Measurements from ENCODE around the gene KLHL42. TPM values are rescaled to one million over a fixed set of nuclear protein-coding genes. Genes with fewer than 3 reads are reported as not detected.

The KLHL42 gene
- total RNA-seq, 2 donors from 2014 or later = 30.4 to 53.0 TPM

DNA sequence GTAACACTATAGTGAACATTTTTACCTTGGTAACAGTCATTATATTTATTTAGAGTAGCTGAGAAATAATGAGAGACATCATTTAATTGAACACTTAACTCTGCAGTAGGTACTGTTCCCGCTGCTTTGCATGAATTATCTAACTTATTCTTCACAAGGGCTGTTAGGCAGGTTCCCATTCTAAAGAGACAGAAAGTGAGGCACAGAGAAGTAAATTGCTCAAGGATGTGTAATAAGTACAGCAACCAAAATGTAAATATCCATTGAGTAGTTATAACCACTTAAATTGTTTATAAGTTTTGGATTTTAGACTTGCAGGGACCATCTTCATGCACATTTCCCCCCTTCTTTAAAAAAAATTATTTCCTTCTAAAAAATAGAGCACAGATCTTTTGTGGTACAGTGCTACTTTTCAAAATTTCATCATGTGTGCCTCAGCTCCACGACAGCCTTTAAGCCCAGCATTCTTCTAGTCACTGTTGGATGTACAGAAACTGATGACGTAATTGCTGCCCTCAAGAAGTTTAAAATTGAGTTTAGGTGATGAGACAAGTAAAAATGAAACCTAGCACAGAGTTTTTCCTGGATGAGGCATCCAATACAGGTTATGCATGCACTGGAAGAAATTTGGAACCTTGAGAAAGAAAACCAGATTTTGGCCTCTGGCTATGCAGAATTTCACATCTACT lies 6.0 kb downstream of the KLHL42 start:
- no peaks in the 10 kb centered on the region for H3K9me3 ChIP-seq (ENCODE audit: control insufficient read depth, low read length)
- Mint-ChIP-seq H3K9me3 (peaks cover 3% of the 10 kb centered on the region), H3K4me3 (no peak overlapping the region), H3K27me3 (ENCODE audit: insufficient read depth) (no peaks in the 10 kb centered on the region), H3K36me3 (ENCODE audit: low read depth) (peaks cover 58% of the 10 kb centered on the region), H3K4me1 (peaks cover 19% of the 10 kb centered on the region), H3K27ac (no peak overlapping the region)
- no peak for TF ChIP-seq CTCF (conservative IDR thresholded peaks at IDR 0.05)
- no peaks in the 10 kb centered on the region for H3K27me3 ChIP-seq (ENCODE audit: control insufficient read depth, insufficient read depth, low read length, poor library complexity, severe bottlenecking)
- no peak overlapping the region for H3K9ac ChIP-seq (ENCODE audit: extremely low read depth, low read length, poor library complexity, severe bottlenecking)
- WGBS, 2 experiments (ENCODE audit: insufficient coverage in 1 of 2, insufficient read length in 1 of 2) = 95 to 100% methylated on average over 2 to 3 of the region's 3 CpGs
- peaks cover 42% of the 10 kb centered on the region for H3K36me3 ChIP-seq (ENCODE audit: control insufficient read depth, insufficient read depth, low read length)
- H3K27ac ChIP-seq (ENCODE audit: low read depth, low read length) = no peak overlapping the region
- no peak for DNase-seq
- H3K4me3 ChIP-seq (ENCODE audit: low read length) = no peak overlapping the region
- H3K4me1 ChIP-seq (ENCODE audit: control insufficient read depth, insufficient read depth, low read length) = no peaks in the 10 kb centered on the region

- Mint-ChIP-seq H3K4me3 (no peak overlapping the region), H3K27ac (no peak overlapping the region), H3K27me3 (ENCODE audit: insufficient read depth) (no peaks in the 10 kb centered on the region), H3K4me1 (peaks cover 4% of the 10 kb centered on the region), H3K36me3 (ENCODE audit: low read depth) (peaks cover 62% of the 10 kb centered on the region), H3K9me3 (peaks cover 3% of the 10 kb centered on the region)
- Histone ChIP-seq H3K4me3 (ENCODE audit: low read length) (no peak overlapping the region), H3K9ac (ENCODE audit: extremely low read depth, low read length, poor library complexity, severe bottlenecking) (no peak overlapping the region), H3K4me1 (ENCODE audit: control insufficient read depth, insufficient read depth, low read length) (no peaks in the 10 kb centered on the region), H3K27ac (ENCODE audit: low read depth, low read length) (no peak overlapping the region), H3K27me3 (ENCODE audit: control insufficient read depth, insufficient read depth, low read length, poor library complexity, severe bottlenecking) (no peaks in the 10 kb centered on the region), H3K9me3 (ENCODE audit: control insufficient read depth, low read length) (no peaks in the 10 kb centered on the region), H3K36me3 (ENCODE audit: control insufficient read depth, insufficient read depth, low read length) (peaks cover 49% of the 10 kb centered on the region)
- no peak for DNase-seq
- WGBS, 2 experiments (ENCODE audit: insufficient coverage in 1 of 2, insufficient read length in 1 of 2) = 83 to 100% methylated on average over 1 to 2 of the region's 2 CpGs
- TF ChIP-seq CTCF (conservative IDR thresholded peaks at IDR 0.05) = no peak
Measured at GRCh38 chr12:27787559-27787958, 7.5 kb downstream of the KLHL42 start.

GRCh38 chr12:27790179-27790578 lies 10.1 kb downstream of the KLHL42 start:
- peaks cover 68% of the 10 kb centered on the region for H3K36me3 Mint-ChIP-seq (ENCODE audit: low read depth)
- TF ChIP-seq CTCF (conservative IDR thresholded peaks at IDR 0.05) = no peak
- Histone ChIP-seq H3K36me3 (ENCODE audit: control insufficient read depth, insufficient read depth, low read length) (peaks cover 65% of the 10 kb centered on the region), H3K9me3 (ENCODE audit: control insufficient read depth, low read length) (no peaks in the 10 kb centered on the region), H3K27me3 (ENCODE audit: control insufficient read depth, insufficient read depth, low read length, poor library complexity, severe bottlenecking) (no peaks in the 10 kb centered on the region), H3K4me3 (ENCODE audit: low read length) (no peak overlapping the region), H3K9ac (ENCODE audit: extremely low read depth, low read length, poor library complexity, severe bottlenecking) (no peak overlapping the region), H3K27ac (ENCODE audit: low read depth, low read length) (no peak overlapping the region), H3K4me1 (ENCODE audit: control insufficient read depth, insufficient read depth, low read length) (no peaks in the 10 kb centered on the region)
- H3K27me3 Mint-ChIP-seq (ENCODE audit: insufficient read depth) = no peaks in the 10 kb centered on the region
- WGBS, 2 experiments (ENCODE audit: insufficient coverage in 1 of 2, insufficient read length in 1 of 2) = 100% methylated on average over 2 of the region's 2 CpGs; no CpG with 5 or more reads in 1 of the 2 experiments
- H3K27ac Mint-ChIP-seq = no peak overlapping the region
- H3K4me3 Mint-ChIP-seq = no peak overlapping the region
- H3K4me1 Mint-ChIP-seq = no peaks in the 10 kb centered on the region
- no peak for DNase-seq
- H3K9me3 Mint-ChIP-seq = no peaks in the 10 kb centered on the region

Data from endodermal cell (in vitro differentiated cells).